Lower leg skin (tissue), 3 donors: Measurements from ENCODE around the gene TREH.

Experiments
- CTCF ChIP-seq, 3 donors: fragments of 450-650 bp; IDR thresholded peaks; one replicate each; pipeline ENCODE4 v1.5.1; 2016; ENCODE audit warnings: antibody characterized with exemption in 3 of 3, mild to moderate bottlenecking in 3 of 3, moderate library complexity in 2 of 3
- POLR2A ChIP-seq, 2 donors: fragments of 450-650 bp; IDR thresholded peaks; one replicate each; pipeline ENCODE4 v1.6.1; 2016 to 2017; ENCODE audit warnings: antibody characterized with exemption in 2 of 2, mild to moderate bottlenecking in 1 of 2, moderate library complexity in 1 of 2

GRCh38 chr11:118662401-118663271 lies 16.8 kb downstream of the TREH start:
- TF ChIP-seq CTCF (IDR thresholded peaks at IDR 0.05) = no peak
- TF ChIP-seq POLR2A (IDR thresholded peaks at IDR 0.05) = no peak
